GM19397 (cell line): ENCODE results near the gene DST.

Source experiments
- ATAC-seq: cut with Tn5 transposase; IDR thresholded peaks from one replicate; pipeline ENCODE4 v1.9.1; 2021; ENCODE audit warnings: mild to moderate bottlenecking, moderate library complexity; ENCODE audit not compliant: unreplicated experiment

Gene DST

DNA sequence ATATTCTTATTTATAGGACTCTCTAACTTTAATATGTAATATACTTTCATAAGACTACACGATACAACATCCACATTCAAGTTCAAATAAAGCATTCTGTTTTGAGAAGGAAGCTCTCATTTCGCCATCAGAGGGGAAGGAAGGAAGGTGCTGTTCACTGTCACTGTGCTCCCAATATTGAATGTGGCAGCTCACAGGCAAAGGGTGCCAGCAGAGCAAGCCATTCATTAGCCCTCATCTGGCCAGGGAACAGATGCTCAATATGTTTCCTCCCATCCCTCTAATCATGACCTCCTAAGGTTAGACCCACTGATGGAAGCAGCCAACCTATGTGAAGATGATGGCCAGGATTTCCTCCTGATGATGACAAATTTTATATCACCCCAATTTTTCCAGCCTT, 154.4 kb downstream of the DST start:
- ATAC-seq = no peak

GRCh38 chr6:56486681-56487080, 156.0 kb downstream of the DST start:
- no peak for ATAC-seq

- no peak for ATAC-seq
Observed at GRCh38 chr6:56484669-56485068, 158.0 kb downstream of the DST start.

- no peak for ATAC-seq
Observed at GRCh38 chr6:56483929-56484328, 158.8 kb downstream of the DST start.

DNA sequence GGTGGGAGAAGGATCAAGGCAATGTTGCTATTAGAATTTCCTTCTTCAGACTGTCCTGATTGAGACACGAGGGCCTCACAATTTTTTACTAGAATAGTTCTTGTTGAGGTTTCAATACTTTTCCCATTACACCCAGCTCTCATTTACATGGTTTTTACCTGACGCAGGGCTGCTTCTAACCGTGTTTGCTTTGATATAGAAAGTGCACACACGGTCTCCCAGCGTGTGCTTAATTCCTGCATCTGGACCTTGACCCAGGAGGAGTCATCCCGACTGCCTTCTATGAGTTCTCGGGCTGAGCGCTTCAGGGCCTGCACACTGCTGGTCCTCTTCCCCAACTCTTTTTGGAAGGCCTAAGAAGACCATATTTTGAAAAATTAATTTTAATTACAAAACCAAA, 160.2 kb downstream of the DST start:
- no peak for ATAC-seq

GRCh38 chr6:56481957-56482356, 160.7 kb downstream of the DST start:
- ATAC-seq = no peak

DNA sequence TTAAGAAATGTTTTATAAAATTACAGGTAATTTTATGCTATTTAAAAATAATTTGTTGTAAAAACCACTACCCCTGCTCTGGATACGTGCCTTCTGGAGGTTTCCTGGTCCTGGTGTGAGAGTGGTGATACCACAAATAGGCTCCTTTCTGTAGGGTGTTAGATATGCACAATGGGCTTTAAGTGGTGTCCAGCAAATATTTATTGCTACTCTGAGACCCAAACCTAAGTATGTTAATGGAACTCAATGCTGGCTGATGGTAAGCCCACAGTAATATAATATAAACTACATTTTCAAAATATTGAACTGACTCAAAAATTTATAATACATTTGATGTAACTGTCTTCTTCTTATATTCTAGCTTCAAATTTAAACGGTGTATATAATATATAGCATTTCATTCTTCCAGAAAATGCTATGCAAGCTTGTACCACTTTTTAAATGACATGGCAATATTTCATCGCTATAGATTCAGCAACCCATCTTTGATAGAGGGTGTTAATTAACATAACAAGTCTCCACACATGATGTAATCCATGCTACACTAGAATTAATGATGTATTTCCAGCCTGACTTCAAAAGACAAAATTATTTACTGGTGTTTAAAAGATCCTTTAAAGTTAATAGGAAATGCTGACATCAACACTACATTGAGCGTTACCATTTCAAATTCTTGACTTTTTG, 161.9 kb downstream of the DST start:
- ATAC-seq = no peak

- ATAC-seq = no peak
Observed at GRCh38 chr6:56480246-56480645, 162.4 kb downstream of the DST start.

DNA sequence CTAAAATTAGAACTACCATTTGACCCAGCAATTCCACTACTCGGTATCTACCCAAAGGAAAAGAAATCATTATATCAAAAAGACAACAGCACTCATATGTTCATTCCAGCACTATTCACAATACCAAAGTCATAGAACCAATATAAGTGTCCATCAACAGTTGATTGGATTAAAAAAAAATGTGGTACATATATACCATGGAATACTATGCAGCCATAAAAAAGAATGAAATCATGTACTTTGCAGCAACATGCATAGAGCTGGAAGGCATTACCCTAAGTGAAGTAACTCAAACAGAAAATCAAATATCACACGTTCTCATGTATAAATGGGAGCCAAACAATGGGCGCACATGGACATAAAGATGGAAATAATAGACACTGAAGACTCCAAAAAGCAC, 163.3 kb downstream of the DST start:
- ATAC-seq = no peak

GRCh38 chr6:56478202-56478601, 164.5 kb downstream of the DST start:
- ATAC-seq = no peak

GRCh38 chr6:56477241-56477640, 165.4 kb downstream of the DST start:
- ATAC-seq = no peak

DNA sequence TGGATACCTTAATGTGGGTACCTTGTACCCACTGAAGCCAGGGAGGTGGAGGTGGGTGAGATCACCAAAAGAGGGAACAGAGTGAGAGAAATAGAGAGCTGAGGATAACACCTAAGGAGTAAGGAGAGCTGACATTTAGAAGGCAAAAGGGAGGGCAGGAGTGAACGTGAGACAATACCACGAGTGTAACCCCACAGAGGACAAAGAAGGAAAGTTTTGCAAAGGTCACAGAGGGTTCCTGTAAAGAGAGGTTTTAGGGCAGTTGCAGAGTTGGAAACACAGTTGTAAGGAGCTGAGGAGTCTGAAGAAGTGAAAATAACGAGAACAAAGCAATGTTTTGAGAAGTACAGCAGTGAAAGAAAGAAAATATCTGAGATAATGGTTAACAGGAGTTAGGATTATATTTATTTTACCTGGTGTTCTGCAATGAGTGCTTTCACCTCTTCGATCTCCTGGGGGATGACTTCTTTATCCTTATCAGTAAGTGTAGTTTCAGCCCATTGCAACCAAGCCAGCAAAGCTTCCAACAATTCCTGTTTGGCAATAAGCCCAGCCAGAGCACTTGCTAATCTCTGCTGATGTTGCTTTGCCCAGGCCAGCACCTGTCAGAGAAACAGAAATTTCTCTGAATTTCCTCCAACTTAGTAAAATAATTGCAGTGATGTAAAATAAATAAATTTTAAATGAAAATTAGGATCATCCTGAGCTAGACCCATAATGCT, 166.8 kb downstream of the DST start:
- ATAC-seq = no peak

- no peak for ATAC-seq
Observed at GRCh38 chr6:56474532-56474931, 168.2 kb downstream of the DST start.

DNA sequence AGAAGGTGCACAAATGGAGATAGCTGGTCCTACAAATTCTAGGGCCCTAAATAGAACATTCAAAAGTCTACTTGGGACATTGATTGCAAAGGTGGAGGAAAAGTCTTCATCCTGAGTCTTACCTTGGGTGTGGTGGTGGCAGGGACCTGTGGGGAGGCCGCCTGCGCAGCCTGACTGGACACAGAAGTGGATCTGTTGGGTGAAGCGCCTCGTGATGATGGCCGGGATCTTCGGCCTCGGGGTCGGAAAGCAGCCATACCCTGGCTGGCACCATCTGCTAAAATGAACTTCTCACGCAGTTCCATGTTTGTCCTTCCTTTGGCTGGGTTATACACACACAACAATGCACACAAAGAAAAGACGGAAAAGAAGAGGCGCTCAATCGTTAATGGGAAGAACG, 179.2 kb downstream of the DST start:
- ATAC-seq = no peak

GRCh38 chr6:56459030-56459805, 183.5 kb downstream of the DST start:
- ATAC-seq = no peak

DNA sequence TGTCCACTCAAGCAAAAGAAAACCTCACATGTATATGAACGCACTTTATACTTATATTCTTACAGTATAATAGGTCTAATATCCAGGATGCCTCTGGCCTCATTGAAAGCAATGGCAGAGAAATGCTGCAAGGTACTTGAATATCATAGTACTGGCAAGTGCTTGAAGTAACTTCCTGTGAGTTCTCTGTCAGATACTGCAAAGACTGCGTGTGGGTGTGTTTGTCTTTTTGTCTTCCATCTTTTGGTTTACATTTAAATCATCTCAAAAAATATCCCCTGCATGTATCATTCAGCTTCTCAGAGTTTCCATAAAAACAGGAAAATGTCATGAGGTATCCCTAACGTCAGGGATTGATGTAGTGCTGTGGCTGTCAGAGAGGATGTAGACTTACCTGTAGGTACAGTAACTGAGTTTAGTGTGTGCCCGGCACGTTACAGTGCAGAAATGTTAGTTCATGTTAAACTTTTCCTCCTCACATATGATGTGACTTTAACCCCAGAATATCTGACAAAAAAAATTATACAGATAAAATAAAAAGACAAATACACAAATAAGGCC, 184.3 kb downstream of the DST start:
- ATAC-seq = no peak

GRCh38 chr6:56456785-56457184, 185.9 kb downstream of the DST start:
- no peak for ATAC-seq

DNA sequence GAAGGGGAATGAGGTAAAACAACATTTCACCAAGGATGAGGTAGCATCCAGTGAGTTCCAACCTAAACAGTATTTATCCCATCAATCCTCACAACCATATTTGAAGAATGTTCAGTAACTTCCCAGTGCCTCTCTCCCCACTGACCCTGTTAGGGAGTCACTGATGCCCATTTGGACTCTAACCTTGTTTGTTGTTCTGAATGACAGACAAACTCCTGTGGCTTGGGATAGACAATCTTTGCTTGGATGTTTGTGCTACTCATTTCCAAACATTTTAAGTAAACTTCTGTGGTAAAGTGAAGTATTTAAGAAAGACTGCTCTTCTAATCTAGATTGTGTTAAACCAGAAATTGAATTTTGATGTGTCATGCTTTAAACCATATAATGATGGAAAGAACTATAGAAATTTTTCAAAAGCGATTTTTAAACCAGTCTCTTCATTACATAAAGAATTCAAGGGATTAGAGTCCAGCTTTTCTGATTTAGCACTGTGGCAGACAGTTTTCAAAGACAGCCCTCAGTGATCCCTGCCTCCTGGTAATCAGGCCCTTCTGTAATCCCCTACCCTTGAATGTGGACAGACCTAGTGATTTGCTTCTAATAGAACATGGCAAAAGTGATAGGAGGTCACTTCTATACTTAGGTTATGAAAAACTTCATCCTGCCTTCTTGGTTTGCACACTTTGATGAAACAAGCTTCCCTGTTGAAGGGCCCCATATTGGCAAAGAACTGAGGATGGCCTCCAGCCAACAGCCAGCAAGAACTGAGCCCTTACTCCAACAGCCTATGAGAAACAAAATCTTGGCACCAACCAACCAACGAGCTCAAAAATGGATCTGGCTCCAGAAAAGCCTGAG, 191.6 kb downstream of the DST start:
- ATAC-seq = no peak

DNA sequence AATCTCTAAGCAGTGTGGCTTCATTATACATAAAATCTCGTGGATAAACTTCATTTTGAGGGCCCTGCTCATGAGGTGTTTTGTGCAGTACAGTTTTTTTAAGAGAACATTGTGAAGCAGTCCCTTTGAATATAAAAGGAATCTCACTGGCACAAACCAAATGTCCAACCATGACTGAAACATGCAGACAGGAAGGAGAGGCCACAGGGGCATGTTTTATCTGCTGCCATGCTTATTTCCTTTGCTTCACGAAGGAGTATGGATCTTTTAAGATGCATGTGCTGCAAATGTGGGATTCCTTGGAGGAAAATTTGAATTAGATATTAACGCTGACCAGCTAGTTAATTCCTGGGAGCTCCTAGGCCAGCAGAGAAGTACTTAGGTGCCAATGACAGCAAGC, 192.3 kb downstream of the DST start:
- ATAC-seq = no peak

GRCh38 chr6:56448046-56448445, 194.6 kb downstream of the DST start:
- ATAC-seq = no peak

DNA sequence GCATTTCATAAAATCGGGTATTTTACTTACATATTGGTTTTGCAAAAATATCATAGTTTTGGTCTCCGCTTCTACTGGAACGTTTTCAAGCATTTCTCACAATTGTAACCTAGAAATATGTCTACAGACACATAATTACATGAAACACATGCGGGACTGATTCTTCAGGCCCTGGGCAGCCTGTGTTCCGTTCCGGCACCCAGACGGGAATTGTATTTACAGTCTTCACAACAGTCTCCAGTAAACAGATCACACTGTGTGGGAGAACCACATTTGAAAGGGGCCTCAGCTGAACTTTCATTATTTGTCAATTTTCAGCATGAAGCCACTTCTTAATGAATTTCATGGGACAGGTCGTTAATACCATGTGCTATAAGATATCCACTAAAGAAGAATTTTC, 196.9 kb downstream of the DST start:
- ATAC-seq = no peak
